Astrocyte (in vitro differentiated cells and primary cell): ENCODE measurements around the gene FBLN1. TPM values are rescaled to one million over a fixed set of nuclear protein-coding genes. Genes with fewer than 3 reads are reported as not detected.

ENCODE experiments used
- DNase-seq: peaks from one replicate; pipeline ENCODE4 v3.0.0-alpha.2; 2010; ENCODE audit warnings: low read depth
- FAIRE-seq: peaks from 2 replicates; lab custom pipeline; 2011; peaks lifted over from hg19 to GRCh38; lab: Jason Lieb, UNC
- H2AFZ ChIP-seq: 2 replicates; pipeline ENCODE4 v1.6.0; 2012; ENCODE audit warnings: low read depth, low read length, inconsistent platforms
- H3K27ac ChIP-seq: 2 replicates; pipeline ENCODE4 v1.5.1; 2011; ENCODE audit warnings: low read depth, low read length, inconsistent platforms
- H3K27me3 ChIP-seq: 2 replicates; pipeline ENCODE4 v1.6.0; 2011; ENCODE audit warnings: low read length, inconsistent platforms; ENCODE audit not compliant: insufficient read depth
- H3K36me3 ChIP-seq: 2 replicates; pipeline ENCODE4 v1.5.1; 2011; ENCODE audit warnings: low read length, inconsistent platforms; ENCODE audit not compliant: insufficient read depth
- H3K4me1 ChIP-seq: 2 replicates; pipeline ENCODE4 v1.5.1; 2011; ENCODE audit warnings: low read length, inconsistent platforms; ENCODE audit not compliant: insufficient read depth
- H3K4me2 ChIP-seq: 2 replicates; pipeline ENCODE4 v1.6.0; 2012; ENCODE audit warnings: low read length, inconsistent platforms
- H3K4me3 ChIP-seq: 2 replicates; pipeline ENCODE4 v1.5.1; 2011; ENCODE audit warnings: low read depth, mild to moderate bottlenecking, low read length, inconsistent platforms; ENCODE audit not compliant: insufficient read depth
- H3K79me2 ChIP-seq: 2 replicates; pipeline ENCODE4 v1.6.0; 2012; ENCODE audit warnings: mild to moderate bottlenecking, low read length, inconsistent platforms; ENCODE audit not compliant: insufficient read depth
- H3K9ac ChIP-seq: 2 replicates; pipeline ENCODE4 v1.6.0; 2012; ENCODE audit warnings: mild to moderate bottlenecking, low read length, inconsistent platforms
- H3K9me3 ChIP-seq: 2 replicates; pipeline ENCODE4 v1.5.1; 2012; ENCODE audit warnings: low read depth, mild to moderate bottlenecking, low read length, inconsistent platforms; ENCODE audit not compliant: insufficient read depth
- H4K20me1 ChIP-seq: 2 replicates; pipeline ENCODE4 v1.6.0; 2012; ENCODE audit warnings: low read length, inconsistent platforms; ENCODE audit not compliant: insufficient read depth
- H3K27ac Mint-ChIP-seq: one replicate; pipeline ENCODE4 v1.8.0; 2021; ENCODE audit warnings: mild to moderate bottlenecking, mixed read lengths; ENCODE audit not compliant: unreplicated experiment
- H3K27me3 Mint-ChIP-seq: one replicate; pipeline ENCODE4 v1.8.0; 2021; ENCODE audit warnings: low read depth, mixed read lengths; ENCODE audit not compliant: unreplicated experiment
- H3K36me3 Mint-ChIP-seq: one replicate; pipeline ENCODE4 v1.8.0; 2021; ENCODE audit warnings: low read depth, mixed read lengths; ENCODE audit not compliant: unreplicated experiment
- H3K4me1 Mint-ChIP-seq: one replicate; pipeline ENCODE4 v1.8.0; 2021; ENCODE audit warnings: low read depth, mixed read lengths; ENCODE audit not compliant: unreplicated experiment
- H3K4me3 Mint-ChIP-seq: one replicate; pipeline ENCODE4 v1.8.0; 2021; ENCODE audit warnings: mild to moderate bottlenecking, moderate library complexity, mixed read lengths; ENCODE audit not compliant: unreplicated experiment
- H3K9me3 Mint-ChIP-seq: one replicate; pipeline ENCODE4 v1.8.0; 2021; ENCODE audit warnings: mild to moderate bottlenecking, mixed read lengths; ENCODE audit not compliant: unreplicated experiment
- EZH2 ChIP-seq: IDR thresholded peaks from 2 replicates; pipeline ENCODE4 v1.6.1; 2012; ENCODE audit warnings: mild to moderate bottlenecking, low read length, inconsistent platforms; ENCODE audit not compliant: insufficient read depth
- total RNA-seq: library from RNA; stranded (reverse); gene quantifications from 2 replicates; pipeline ENCODE4 v1.2.1, GENCODE V29; 2021
- TF ChIP-seq, protein P1 (sequence below): IDR thresholded peaks from 2 replicates; pipeline ENCODE4 v1.5.1; 2011; ENCODE audit warnings: low read depth, mild to moderate bottlenecking, inconsistent platforms, low read length, moderate library complexity; ENCODE audit not compliant: insufficient read depth

FBLN1 gene
- total RNA-seq, 1 donor from 2014 or later, result 69.2 TPM

DNA sequence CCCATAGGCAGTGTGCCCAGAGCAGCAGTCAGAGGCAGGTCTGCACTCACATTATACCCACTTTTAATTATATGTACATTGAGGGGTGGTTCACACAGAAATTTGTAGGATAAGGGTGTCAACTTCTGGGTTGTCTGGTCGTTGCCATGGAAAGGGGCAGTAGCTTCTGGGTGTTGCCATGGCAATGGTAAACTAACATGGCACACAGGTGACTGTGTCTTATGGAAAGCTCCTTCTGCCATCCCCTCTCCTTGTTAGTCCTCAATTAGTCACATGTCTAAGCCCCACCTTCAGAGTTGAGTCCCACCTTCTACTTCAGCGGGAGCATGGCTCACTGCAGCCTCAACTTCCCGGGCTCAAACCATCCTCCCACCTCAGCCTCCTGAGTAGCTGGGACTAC, 112.7 kb downstream of the FBLN1 start:
- Mint-ChIP-seq H3K36me3 (no peaks in the 10 kb centered on the region), H3K27ac (no peak overlapping the region), H3K9me3 (peaks cover 8% of the 10 kb centered on the region), H3K27me3 (no peaks in the 10 kb centered on the region), H3K4me3 (no peak overlapping the region), H3K4me1 (peaks cover 5% of the 10 kb centered on the region)
- Histone ChIP-seq H3K27me3 (no peaks in the 10 kb centered on the region), H3K9me3 (no peaks in the 10 kb centered on the region), H3K4me1 (peaks cover 10% of the 10 kb centered on the region), H3K79me2 (no peaks in the 10 kb centered on the region), H3K36me3 (no peaks in the 10 kb centered on the region), H3K27ac (no peak overlapping the region), H3K4me3 (no peak overlapping the region), H3K4me2 (no peak overlapping the region), H2AFZ (no peak overlapping the region), H3K9ac (no peak overlapping the region), H4K20me1 (no peaks in the 10 kb centered on the region)
- FAIRE-seq (no peak), DNase-seq (no peak)
- TF ChIP-seq, protein P1, sequence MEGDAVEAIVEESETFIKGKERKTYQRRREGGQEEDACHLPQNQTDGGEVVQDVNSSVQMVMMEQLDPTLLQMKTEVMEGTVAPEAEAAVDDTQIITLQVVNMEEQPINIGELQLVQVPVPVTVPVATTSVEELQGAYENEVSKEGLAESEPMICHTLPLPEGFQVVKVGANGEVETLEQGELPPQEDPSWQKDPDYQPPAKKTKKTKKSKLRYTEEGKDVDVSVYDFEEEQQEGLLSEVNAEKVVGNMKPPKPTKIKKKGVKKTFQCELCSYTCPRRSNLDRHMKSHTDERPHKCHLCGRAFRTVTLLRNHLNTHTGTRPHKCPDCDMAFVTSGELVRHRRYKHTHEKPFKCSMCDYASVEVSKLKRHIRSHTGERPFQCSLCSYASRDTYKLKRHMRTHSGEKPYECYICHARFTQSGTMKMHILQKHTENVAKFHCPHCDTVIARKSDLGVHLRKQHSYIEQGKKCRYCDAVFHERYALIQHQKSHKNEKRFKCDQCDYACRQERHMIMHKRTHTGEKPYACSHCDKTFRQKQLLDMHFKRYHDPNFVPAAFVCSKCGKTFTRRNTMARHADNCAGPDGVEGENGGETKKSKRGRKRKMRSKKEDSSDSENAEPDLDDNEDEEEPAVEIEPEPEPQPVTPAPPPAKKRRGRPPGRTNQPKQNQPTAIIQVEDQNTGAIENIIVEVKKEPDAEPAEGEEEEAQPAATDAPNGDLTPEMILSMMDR, result no peak
- TF ChIP-seq EZH2, result no peak

DNA sequence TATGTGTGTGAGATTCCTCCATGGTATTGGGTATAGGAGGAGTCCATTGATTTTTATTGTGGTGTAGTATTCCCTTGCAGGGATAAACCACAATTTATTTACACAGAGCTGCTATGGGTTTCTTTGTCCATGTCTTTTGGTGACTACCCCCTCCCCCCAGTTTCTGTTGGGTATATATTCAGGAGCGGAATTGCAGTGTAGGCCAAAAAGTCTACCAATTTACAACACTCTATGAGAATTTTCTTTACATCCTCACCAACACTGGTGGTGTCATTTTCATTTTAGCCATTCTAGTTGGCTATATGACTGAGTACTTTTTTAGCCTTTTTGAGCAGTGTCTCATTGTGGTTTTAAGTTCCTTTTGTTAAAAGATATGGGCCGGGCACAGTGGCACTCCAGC, 113.7 kb downstream of the FBLN1 start:
- H3K4me3 Mint-ChIP-seq, result no peak overlapping the region
- H2AFZ ChIP-seq, result no peak overlapping the region

GRCh38 chr22:45617948-45618347, 115.3 kb downstream of the FBLN1 start:
- no peaks in the 10 kb centered on the region for H4K20me1 ChIP-seq
- DNase-seq (no peak), FAIRE-seq (no peak)
- no peak overlapping the region for H2AFZ ChIP-seq
- no peak overlapping the region for H3K9ac ChIP-seq
- Mint-ChIP-seq H3K4me3 (peak overlapping the region; percentile 28), H3K4me1 (no peaks in the 10 kb centered on the region), H3K9me3 (peaks cover 9% of the 10 kb centered on the region), H3K27me3 (no peaks in the 10 kb centered on the region), H3K27ac (no peak overlapping the region), H3K36me3 (no peaks in the 10 kb centered on the region)
- H3K79me2 ChIP-seq, result no peaks in the 10 kb centered on the region
- H3K27ac ChIP-seq, result no peak overlapping the region
- no peaks in the 10 kb centered on the region for H3K27me3 ChIP-seq
- H3K9me3 ChIP-seq, result no peaks in the 10 kb centered on the region
- no peak overlapping the region for H3K4me2 ChIP-seq
- H3K4me1 ChIP-seq, result peaks cover 3% of the 10 kb centered on the region
- H3K36me3 ChIP-seq, result no peaks in the 10 kb centered on the region
- TF ChIP-seq EZH2, result no peak
- TF ChIP-seq, protein P1, result no peak
- H3K4me3 ChIP-seq, result no peak overlapping the region

More for the DNA sequence above, 113.7 kb downstream of the FBLN1 start:
- no peak overlapping the region for H3K9ac ChIP-seq
- no peaks in the 10 kb centered on the region for H3K27me3 ChIP-seq
- H4K20me1 ChIP-seq, result no peaks in the 10 kb centered on the region
- H3K36me3 ChIP-seq, result no peaks in the 10 kb centered on the region
- Mint-ChIP-seq H3K27ac (no peak overlapping the region), H3K36me3 (no peaks in the 10 kb centered on the region), H3K9me3 (peaks cover 8% of the 10 kb centered on the region), H3K27me3 (no peaks in the 10 kb centered on the region), H3K4me1 (peaks cover 5% of the 10 kb centered on the region)
- TF ChIP-seq, protein P1, result no peak
- no peak for TF ChIP-seq EZH2
- DNase-seq (no peak), FAIRE-seq (no peak)
- no peaks in the 10 kb centered on the region for H3K79me2 ChIP-seq
- no peaks in the 10 kb centered on the region for H3K9me3 ChIP-seq
- H3K4me1 ChIP-seq, result peaks cover 10% of the 10 kb centered on the region
- H3K27ac ChIP-seq, result no peak overlapping the region
- no peak overlapping the region for H3K4me3 ChIP-seq
- no peak overlapping the region for H3K4me2 ChIP-seq
